Amniotic epithelial cell (primary cell): ENCODE data around the gene NPC1L1.
A peak's percentile ranks its signal among the peaks of the same experiment; 100 is the strongest.

Source experiments
- DNase-seq: peaks from one replicate; pipeline ENCODE4 v3.0.0-alpha.2; 2010; ENCODE audit warnings: low read depth

Gene NPC1L1

GRCh38 chr7:44541028-44541869 lies at the start of gene NPC1L1:
NPC1L1 (minus strand) TSS chr7:44541330; CDS start chr7:44541259, 71 bp downstream.
- no peak for DNase-seq

GRCh38 chr7:44590910-44591309 lies 49.8 kb upstream of the NPC1L1 start:
- DNase-seq, result no peak

GRCh38 chr7:44587843-44588711 lies 46.9 kb upstream of the NPC1L1 start:
- peak; percentile 59 for DNase-seq

- DNase-seq, result no peak
Measured at GRCh38 chr7:44583146-44583865, 42.2 kb upstream of the NPC1L1 start.

GRCh38 chr7:44581879-44582603 lies 40.9 kb upstream of the NPC1L1 start, which contains the start of gene TMED4:
TMED4 (minus strand) TSS chr7:44582231; CDS start chr7:44582206, 25 bp downstream.
- peak; percentile 95 for DNase-seq

- peak; percentile 9 for DNase-seq
Measured at GRCh38 chr7:44580945-44581878, 40.1 kb upstream of the NPC1L1 start.

GRCh38 chr7:44576228-44576627 lies 35.1 kb upstream of the NPC1L1 start:
- DNase-seq, result no peak

GRCh38 chr7:44575054-44575453 lies 33.9 kb upstream of the NPC1L1 start:
- no peak for DNase-seq

GRCh38 chr7:44574287-44574872 lies 33.2 kb upstream of the NPC1L1 start:
- DNase-seq, result no peak

GRCh38 chr7:44573464-44574286 lies 32.5 kb upstream of the NPC1L1 start, which contains the start of gene DDX56:
DDX56 (minus strand) TSS chr7:44573908; CDS start chr7:44573895, 13 bp downstream.
- peak; percentile 90 for DNase-seq

- DNase-seq, result no peak
Measured at GRCh38 chr7:44572771-44573170, 31.6 kb upstream of the NPC1L1 start.

- no peak for DNase-seq
Measured at GRCh38 chr7:44569959-44570358, 28.8 kb upstream of the NPC1L1 start.

GRCh38 chr7:44568771-44569560 lies 27.8 kb upstream of the NPC1L1 start:
- DNase-seq, result no peak

- DNase-seq, result no peak
Measured at GRCh38 chr7:44567884-44568283, 26.8 kb upstream of the NPC1L1 start.

- no peak for DNase-seq
Measured at GRCh38 chr7:44566680-44567079, 25.6 kb upstream of the NPC1L1 start.

- DNase-seq, result no peak
Measured at GRCh38 chr7:44565795-44566559, 24.8 kb upstream of the NPC1L1 start.

- peak; percentile 37 for DNase-seq
Measured at GRCh38 chr7:44565097-44565794, 24.1 kb upstream of the NPC1L1 start.
